Measurements from ENCODE around the gene ZNF180.

DNA sequence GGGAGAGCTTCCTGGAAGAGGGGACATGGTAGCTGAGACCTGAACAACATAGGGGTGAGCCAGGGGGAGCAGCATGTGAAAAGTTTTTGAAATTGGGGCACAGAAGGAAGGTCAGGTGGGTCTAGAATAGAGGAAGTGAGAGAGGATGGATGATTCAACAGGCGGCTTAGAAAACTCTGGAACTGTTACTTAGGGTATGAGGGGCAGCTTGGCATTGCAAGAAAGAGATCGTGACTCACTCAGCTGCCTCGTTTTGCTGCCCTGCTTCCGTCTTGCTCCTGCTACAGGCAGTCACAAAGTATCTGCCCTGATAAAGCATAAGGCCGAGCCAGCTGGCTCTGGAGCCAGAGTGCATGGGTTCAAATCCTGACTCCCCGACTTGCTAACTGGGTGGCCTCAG, 30.5 kb upstream of the ZNF180 start:
- TF ChIP-seq CTCF (IDR thresholded peaks at IDR 0.05) (no peak), POLR2A (IDR thresholded peaks at IDR 0.05) (no peak)
